ENCODE results near the gene TMEM236. TPM values are rescaled to one million over a fixed set of nuclear protein-coding genes. Genes with fewer than 3 reads are reported as not detected.

The TMEM236 gene
- total RNA-seq, 1 experiment from 2014 or later: 0.07 TPM

GRCh38 chr10:17785276-17785930 is 33.4 kb downstream of the TMEM236 start:
- Histone ChIP-seq H3K4me2 (ENCODE audit: low read length) (no peak overlapping the region), H3K4me3 (replicated peaks in 1 of 2; ENCODE audit: low read depth in 1 of 2, low read length in 2 of 2) (no peak overlapping the region), H3K9me3 (ENCODE audit: control insufficient read depth in 1 of 2, insufficient read depth in 1 of 2, low read depth in 1 of 2, low read length in 2 of 2) (no peaks in the 10 kb centered on the region), H3K9me2 (ENCODE audit: insufficient read depth) (no peaks in the 10 kb centered on the region), H3K79me2 (ENCODE audit: insufficient read depth, low read length) (no peaks in the 10 kb centered on the region), H3K36me3 (ENCODE audit: control insufficient read depth in 1 of 2, insufficient read depth in 2 of 2, low read length in 2 of 2) (no peaks in the 10 kb centered on the region), H3K27ac (ENCODE audit: low read depth, low read length) (no peak overlapping the region), H4K20me1 (ENCODE audit: insufficient read depth) (no peaks in the 10 kb centered on the region), H3K4me1 (ENCODE audit: control insufficient read depth in 1 of 2, insufficient read depth in 2 of 2, low read length in 2 of 2) (peaks cover 0 to 24% of the 10 kb centered on the region in 2 experiments; a peak in 2 of 4 replicates), H2AFZ (ENCODE audit: low read depth, low read length, poor library complexity, severe bottlenecking) (no peak overlapping the region), H3K9ac (ENCODE audit: low read length) (no peak overlapping the region), H3K27me3 (ENCODE audit: insufficient read depth, low read length) (no peaks in the 10 kb centered on the region)
- CTCF ChIA-PET: interaction anchor here (1.0 kb wide), 1 partner anchor 16 kb away, joined by 4 read pairs; no protein-coding TSS in a partner anchor
- intact Hi-C loops (cut with micrococcal nuclease): no loop called here
- RAD21 ChIA-PET (ENCODE audit: low non-redundant PET in 1 of 2, low total read pairs in 2 of 2, uncharacterized antibody in 2 of 2, unreplicated experiment in 2 of 2): no interaction called here
- TF ChIP-seq EGR1 (IDR thresholded peaks at IDR 0.05; ENCODE audit: low read depth): no peak
- no peak for TF ChIP-seq ZNF274 (IDR thresholded peaks at IDR 0.05; ENCODE audit: low read depth, low read length)
- TF ChIP-seq, protein P1, sequence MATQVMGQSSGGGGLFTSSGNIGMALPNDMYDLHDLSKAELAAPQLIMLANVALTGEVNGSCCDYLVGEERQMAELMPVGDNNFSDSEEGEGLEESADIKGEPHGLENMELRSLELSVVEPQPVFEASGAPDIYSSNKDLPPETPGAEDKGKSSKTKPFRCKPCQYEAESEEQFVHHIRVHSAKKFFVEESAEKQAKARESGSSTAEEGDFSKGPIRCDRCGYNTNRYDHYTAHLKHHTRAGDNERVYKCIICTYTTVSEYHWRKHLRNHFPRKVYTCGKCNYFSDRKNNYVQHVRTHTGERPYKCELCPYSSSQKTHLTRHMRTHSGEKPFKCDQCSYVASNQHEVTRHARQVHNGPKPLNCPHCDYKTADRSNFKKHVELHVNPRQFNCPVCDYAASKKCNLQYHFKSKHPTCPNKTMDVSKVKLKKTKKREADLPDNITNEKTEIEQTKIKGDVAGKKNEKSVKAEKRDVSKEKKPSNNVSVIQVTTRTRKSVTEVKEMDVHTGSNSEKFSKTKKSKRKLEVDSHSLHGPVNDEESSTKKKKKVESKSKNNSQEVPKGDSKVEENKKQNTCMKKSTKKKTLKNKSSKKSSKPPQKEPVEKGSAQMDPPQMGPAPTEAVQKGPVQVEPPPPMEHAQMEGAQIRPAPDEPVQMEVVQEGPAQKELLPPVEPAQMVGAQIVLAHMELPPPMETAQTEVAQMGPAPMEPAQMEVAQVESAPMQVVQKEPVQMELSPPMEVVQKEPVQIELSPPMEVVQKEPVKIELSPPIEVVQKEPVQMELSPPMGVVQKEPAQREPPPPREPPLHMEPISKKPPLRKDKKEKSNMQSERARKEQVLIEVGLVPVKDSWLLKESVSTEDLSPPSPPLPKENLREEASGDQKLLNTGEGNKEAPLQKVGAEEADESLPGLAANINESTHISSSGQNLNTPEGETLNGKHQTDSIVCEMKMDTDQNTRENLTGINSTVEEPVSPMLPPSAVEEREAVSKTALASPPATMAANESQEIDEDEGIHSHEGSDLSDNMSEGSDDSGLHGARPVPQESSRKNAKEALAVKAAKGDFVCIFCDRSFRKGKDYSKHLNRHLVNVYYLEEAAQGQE (IDR thresholded peaks at IDR 0.05; ENCODE audit: low read depth): no peak
- TF ChIP-seq ELF1 (IDR thresholded peaks at IDR 0.05; ENCODE audit: borderline replicate concordance, low read depth): no peak
- no peak for TF ChIP-seq CEBPB (IDR thresholded peaks at IDR 0.05; ENCODE audit: low read depth)
- TF ChIP-seq ZFX (IDR thresholded peaks at IDR 0.05): no peak
- no peak for TF ChIP-seq FOSL1 (IDR thresholded peaks at IDR 0.05; ENCODE audit: low read depth)
- no peak for TF ChIP-seq ATF3 (IDR thresholded peaks at IDR 0.05)
- no peak for TF ChIP-seq POLR2AphosphoS5 (IDR thresholded peaks at IDR 0.05; ENCODE audit: low read depth, low read length)
- no peak for TF ChIP-seq EZH2phosphoT487 (IDR thresholded peaks at IDR 0.05; ENCODE audit: borderline replicate concordance)
- TF ChIP-seq RAD21 (IDR thresholded peaks at IDR 0.05; ENCODE audit: low read depth): no peak
- no peak for TF ChIP-seq EZH2 (IDR thresholded peaks at IDR 0.05)
- no peak for TF ChIP-seq SP1 (IDR thresholded peaks at IDR 0.05; ENCODE audit: low read depth)
- no peak for TF ChIP-seq SRF (IDR thresholded peaks at IDR 0.05; ENCODE audit: low read depth)
- TF ChIP-seq SIN3A (IDR thresholded peaks at IDR 0.05; ENCODE audit: low read depth): no peak
- no peak for TF ChIP-seq YY1 (IDR thresholded peaks at IDR 0.05; ENCODE audit: extremely low read depth, insufficient replicate concordance, low read depth, low read length)
- no peak for TF ChIP-seq CBX3 (IDR thresholded peaks at IDR 0.05; ENCODE audit: low read depth)
- TF ChIP-seq JUND (IDR thresholded peaks at IDR 0.05): no peak
- TF ChIP-seq POLR2A (IDR thresholded peaks at IDR 0.05; ENCODE audit: borderline replicate concordance, extremely low read depth, insufficient read depth, insufficient read length): no peak
- BruUV-seq (replicated peaks): no TSS peak
- ATAC-seq (no peak), DNase-seq (ENCODE audit: low read depth, low spot score) (no peak)
- POLR2A ChIA-PET: no interaction called here

Data from HCT116 (cell line).